Renal cortex interstitium (tissue), 11 donors: ENCODE data around the gene BAHCC1. TPM values are rescaled to one million over a fixed set of nuclear protein-coding genes. Genes with fewer than 3 reads are reported as not detected.
A peak's percentile ranks its signal among the peaks of the same experiment; 100 is the strongest.

Experiments
- DNase-seq, 11 donors: peaks; one replicate each; pipeline ENCODE4 v3.0.0-alpha.2; 2013; ENCODE audit warnings: low read depth in 9 of 11, low spot score in 4 of 11; ENCODE audit errors: extremely low read depth in 1 of 11
- polyA plus RNA-seq, 3 donors: library from polyadenylated mRNA; unstranded; fragments of 120-200 nt; gene quantifications; one replicate each; pipeline ENCODE4 v1.2.1, GENCODE V29; 2013; ENCODE audit not compliant: insufficient read length in 3 of 3

The BAHCC1 gene
- polyA plus RNA-seq, 3 donors: 15.9 to 29.7 (median 29.3) TPM

DNA sequence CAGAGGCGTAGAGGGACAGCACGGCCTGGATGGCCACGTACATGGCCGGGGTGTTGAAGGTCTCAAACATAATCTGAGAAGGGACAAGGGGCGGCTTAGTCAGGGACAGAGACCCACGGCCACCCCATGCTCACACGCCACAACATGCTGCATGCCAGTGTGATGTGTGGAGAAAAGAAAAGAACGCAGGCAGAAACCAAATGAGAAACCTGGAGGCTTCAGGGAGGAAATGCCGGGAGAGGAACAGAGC lies 116.2 kb downstream of the BAHCC1 start:
- DNase-seq: no peak

DNA sequence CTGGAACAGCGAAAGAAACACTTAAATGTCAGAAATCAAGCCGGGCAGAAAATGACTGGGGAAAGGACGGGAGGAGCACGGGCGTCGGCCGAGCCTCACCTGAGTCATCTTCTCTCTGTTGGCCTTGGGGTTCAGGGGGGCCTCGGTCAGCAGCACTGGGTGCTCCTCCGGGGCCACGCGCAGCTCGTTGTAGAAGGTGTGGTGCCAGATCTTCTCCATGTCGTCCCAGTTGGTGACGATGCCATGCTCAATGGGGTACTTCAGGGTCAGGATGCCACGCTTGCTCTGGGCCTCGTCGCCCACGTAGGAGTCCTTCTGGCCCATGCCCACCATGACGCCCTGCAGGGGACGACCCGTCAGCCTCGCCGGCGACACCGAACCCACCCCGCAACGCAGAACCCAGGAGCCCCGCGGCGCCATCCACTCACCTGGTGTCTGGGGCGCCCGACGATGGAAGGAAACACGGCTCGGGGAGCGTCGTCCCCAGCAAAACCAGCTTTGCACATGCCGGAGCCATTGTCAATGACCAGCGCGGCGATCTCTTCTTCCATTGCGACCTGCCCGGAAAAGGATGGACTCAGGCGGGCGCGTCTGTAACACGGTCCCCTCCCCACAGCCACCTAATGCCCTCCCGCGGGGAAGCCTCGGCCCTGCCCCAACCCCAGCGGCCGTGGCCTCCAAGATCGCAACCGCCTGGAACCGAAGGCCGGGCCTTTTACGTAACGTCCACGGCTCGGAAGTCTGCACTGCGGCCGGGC lies 116.7 kb downstream of the BAHCC1 start:
- DNase-seq: no peak

DNA sequence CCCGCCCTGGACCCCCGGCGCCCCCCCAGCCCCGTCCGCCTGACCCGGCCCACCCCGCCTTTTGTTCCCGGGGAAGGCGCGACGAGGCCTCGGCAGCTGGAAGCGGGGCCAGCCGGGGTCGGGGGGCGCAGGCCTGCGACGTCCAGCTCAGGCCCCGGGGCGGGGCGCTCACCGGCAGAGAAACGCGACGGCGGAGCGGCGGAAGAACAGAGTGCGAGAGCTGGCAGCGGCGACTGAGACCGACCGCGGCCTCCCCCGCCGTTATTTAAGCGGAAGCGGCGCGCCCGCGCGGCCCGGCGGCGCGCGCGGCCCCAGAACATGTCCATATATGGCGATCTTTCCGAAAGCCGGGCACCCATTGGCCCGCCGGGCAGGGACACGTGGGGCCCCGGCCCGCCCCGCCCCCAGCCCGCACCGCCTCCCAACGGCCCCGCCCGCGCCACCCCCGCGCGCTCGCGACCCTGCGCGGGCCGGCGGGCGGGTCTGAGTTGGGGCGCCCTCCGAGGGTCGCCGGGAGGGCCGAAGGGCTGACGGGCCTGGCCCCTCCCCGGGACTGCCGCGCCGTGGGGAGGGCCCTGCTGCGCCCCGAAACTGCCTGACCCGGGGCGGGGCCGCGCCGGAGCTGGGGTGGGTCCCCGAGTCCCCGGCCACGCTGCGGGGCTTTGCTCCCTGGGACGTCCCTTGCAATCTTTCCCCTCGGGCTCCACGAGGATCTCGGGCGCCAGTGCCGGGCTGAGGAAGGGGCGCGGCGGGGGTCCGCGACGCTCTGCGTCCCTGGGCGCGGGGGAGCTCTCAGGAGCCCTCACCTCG lies 117.5 kb downstream of the BAHCC1 start, which contains the start of gene ACTG1:
Gene ACTG1, minus strand, starts transcription at position 238 of the 810 bp plus-strand sequence. CDS start 445 bp downstream, outside the sequence.
- DNase-seq: peak in 10 of 11 donors; percentile 78 to 93 (median 86)

DNA sequence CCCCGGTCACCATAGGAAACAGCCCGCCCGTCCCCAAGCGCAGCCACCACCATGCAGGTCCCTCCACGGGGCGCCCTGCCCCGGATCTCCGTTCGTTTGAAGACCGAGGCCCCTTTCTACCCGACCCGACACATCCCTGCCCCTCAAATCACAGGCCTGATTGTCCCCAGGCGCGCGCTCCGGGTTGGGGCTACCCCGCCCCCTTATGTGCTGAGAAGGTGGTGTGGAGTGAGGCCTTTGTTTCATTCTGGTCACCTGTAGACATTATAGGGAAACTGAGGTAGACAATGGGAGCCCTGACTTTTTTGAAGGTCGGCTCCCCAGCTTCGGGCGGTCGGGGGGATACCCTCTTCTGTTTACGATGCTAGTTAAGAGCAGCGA lies 118.1 kb downstream of the BAHCC1 start:
- DNase-seq: no peak

DNA sequence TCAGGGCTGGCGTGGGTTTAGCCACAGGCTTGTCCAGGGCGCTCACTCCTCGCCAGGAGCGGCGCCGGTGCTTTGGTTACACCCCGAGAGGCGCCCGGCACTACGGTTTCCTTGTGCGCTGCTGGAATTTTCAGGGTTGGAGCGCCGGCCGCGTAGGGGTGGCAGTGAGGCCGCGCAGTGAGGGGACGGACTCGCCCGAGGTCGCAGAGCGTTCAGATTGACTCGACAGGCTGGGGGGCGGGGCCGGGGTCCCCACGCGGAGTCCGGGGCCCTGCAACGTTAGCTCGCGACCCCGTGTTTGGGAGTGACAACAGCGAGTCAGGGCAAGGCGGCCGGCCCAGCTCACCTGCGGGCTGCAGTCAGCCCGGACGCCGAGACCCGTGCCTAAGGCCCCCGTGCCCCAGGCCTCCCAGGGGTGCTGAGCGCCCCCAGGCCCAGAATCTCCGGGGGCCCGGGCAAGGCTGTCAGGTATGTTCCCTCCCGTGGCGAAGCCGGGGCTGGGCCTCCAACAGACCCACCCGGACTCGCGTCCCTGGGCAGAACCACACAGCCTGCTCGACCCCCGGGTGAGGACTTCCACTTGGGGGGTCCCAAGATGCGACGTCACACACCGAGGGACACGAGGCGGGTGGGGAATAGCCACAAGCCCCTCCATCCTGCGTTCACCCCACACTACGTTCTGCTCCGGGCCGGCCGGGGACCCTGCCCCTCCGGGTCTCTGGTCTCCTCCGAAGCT lies 118.7 kb downstream of the BAHCC1 start:
- peak in 2 of 11 donors; percentile 65 to 74 for DNase-seq

DNA sequence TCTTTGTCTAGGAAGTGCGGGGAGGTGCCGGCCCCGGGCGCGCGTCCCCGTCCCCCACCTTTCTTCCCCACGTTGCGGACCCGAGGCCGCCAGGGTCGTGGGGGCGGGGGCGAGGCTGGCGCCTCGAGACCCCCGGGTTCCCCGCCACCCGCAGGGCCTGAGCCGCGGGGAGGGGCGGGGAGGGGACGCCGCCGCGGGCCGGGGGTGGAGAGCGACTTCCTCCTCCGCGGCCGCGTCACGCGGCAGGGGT lies 119.2 kb downstream of the BAHCC1 start:
- DNase-seq: no peak

DNA sequence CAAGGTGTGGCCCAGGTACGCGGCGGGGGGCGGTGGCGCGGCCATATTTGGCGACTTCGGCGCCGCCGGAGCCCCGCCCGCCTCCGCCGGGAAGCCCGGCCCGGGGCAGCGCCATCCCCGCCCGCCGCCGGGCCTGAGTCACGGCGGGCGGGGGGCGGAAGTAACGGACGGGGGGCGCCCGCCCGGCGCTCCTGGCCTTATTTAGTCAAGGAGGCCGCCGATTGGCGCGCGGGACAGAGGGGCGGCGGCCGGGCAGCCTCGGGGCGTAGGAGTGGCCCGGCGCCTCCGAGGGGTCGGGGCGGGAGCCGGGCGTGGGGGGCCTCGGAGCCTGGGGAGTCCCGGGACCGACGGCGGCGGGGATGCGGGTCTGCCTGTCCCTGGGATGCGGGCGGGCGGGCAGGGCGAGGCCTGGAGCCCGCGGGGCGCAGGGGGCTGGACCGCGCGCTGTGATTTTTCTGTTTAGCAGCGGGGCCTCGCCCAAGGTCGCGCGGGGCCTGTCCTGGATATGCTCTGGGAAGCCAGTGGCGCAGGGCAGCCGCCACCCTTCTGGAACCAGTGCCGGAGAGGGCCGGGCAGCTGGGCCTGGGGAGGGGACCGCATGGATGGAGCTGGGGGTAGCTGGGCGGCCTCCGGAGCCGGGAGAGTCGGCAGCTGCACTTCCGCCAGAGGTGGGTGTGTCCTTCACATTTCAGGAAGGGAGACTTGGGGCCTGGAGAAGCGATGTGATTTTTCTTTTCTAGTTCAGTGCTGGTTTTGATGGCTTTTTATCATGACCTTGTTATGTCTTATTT lies 119.7 kb downstream of the BAHCC1 start:
- DNase-seq: peak in 2 of 11 donors; percentile 62 to 73

DNA sequence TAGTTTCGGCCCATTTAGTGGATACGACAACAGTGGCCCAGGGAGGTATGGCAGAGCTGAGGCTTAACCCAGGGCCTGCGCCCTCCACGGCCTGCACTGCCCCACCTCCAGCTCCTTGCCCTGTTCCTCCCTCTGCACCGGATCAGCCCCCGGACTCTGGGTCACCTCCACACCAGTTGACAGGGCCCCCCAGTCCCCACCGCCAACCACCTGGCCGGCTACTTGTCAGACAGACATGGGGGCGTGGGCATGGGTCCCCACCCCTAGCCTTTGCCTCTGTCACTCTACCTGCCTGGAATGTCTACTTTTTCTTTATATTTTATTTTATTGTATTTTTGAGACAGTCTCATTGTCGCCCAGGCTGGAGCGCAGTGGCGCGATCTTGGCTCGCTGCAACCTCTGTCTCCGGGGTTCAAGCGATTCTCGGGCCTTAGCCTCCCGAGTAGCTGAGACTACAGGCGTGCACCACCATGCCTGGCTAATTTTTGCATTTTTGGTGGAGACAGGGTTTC lies 120.3 kb downstream of the BAHCC1 start:
- no peak for DNase-seq

Other genes starting within 250 kb of the BAHCC1 start
- gene PVALEF, start 229.9 kb upstream of the BAHCC1 start, polyA plus RNA-seq: under 1 TPM; 0.14 to 0.57 (median 0.22) TPM
- gene AATK, start 229.2 kb upstream of the BAHCC1 start, polyA plus RNA-seq: 1 to 10 TPM; 3.0 to 7.8 (median 4.6) TPM
- 10 to 100 TPM; 14.4 to 25.3 (median 20.5) TPM for gene CEP131, start 172.5 kb upstream of the BAHCC1 start, polyA plus RNA-seq
- 10 to 100 TPM; 14.3 to 28.4 (median 21.5) TPM for gene TEPSIN, start 156.4 kb upstream of the BAHCC1 start, polyA plus RNA-seq
- 10 to 100 TPM; 48.9 to 58.4 (median 51.8) TPM for gene NDUFAF8, start 156.1 kb upstream of the BAHCC1 start, polyA plus RNA-seq
- 10 to 100 TPM; 53.7 to 86.1 (median 67.0) TPM for gene SLC38A10, start 100.2 kb upstream of the BAHCC1 start, polyA plus RNA-seq
- gene ACTG1, start 117.3 kb downstream of the BAHCC1 start, polyA plus RNA-seq: 1,000 to 10,000 TPM; 2,933 to 3,390 (median 3,165) TPM
- gene FSCN2, start 132.9 kb downstream of the BAHCC1 start, polyA plus RNA-seq: 1 to 10 TPM; 1.2 to 2.4 (median 1.6) TPM
- 10 to 100 TPM; 16.5 to 34.0 (median 27.0) TPM for gene FAAP100, start 156.9 kb downstream of the BAHCC1 start, polyA plus RNA-seq
- gene NPLOC4, start 241.7 kb downstream of the BAHCC1 start, polyA plus RNA-seq: 10 to 100 TPM; 53.8 to 73.2 (median 54.3) TPM
- gene TSPAN10, start 241.7 kb downstream of the BAHCC1 start, polyA plus RNA-seq: 1 to 10 TPM; 1.5 to 6.6 (median 3.9) TPM